NOMO-1 (cell line): ENCODE results near the gene SMDT1.
"Not testable (repeated sequence)": the region's sequence is repeated elsewhere in the genome, so short reads cannot be mapped to it uniquely, and the experiment has no call there.

Source experiments
- DNase-seq, 2 experiments: peaks; one replicate each; lab custom pipeline; 2025; ENCODE audit not compliant: unreplicated experiment in 2 of 2; lab: John Stamatoyannopoulos, UW

Gene SMDT1

DNA sequence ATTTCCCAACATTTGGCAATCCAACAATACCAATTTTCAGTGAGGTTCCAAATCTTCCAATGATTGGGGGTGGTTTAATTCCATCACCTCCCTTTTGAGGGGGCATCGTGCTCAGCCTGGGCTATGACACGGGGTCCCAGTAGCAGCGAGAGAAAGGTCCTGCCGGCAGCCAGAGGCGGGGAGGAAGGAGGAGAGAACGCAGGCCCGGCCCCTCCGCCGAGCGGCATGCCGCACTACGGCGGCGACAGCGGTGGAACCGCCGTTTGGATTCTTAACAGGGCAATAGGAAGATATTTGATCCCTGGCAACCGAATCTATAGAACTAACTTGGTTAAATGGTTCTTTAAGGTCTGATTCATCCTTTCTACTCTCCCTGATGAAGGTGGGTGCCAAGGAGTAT lies 29.3 kb downstream of the SMDT1 start:
- DNase-seq, result no peak

DNA sequence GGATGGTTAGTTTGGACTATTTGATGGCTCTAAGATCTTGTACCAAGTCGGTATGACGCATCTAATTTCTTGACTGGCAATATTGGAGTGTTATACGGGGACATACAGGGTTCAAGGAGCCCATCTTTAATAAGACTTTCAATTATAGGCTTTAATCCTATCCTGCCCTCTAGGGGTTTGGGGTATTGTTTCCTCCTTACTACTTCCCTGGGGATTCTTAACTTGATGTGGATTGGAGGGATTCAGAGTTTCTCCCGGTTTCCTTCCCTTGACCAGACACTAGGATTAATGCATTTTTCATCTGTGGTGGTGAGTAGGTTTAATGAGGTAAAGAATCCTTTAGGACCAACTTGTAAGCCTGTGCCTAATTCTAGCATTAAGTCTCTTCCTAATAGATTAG lies 32.3 kb downstream of the SMDT1 start:
- no peak for DNase-seq

DNA sequence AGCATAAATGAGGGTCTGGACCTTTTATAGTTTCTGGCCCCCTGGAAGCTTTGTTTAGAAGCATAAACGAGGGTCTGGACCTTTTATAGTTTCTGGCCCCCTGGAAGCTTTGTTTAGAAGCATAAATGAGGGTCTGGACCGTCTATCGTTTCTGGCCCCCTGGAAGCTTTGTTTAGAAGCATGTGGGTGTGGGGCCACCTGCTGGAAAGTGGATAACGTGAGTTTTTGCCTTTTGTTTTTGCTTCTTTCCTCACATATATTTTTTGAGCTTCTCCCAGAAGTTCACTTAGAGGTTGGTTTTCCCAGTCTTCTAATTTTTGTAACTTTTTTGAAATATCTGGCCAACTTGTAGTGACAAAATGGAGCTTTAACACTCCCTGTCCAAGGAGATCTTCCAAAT lies 33.3 kb downstream of the SMDT1 start:
- not testable (repeated sequence) for DNase-seq

DNA sequence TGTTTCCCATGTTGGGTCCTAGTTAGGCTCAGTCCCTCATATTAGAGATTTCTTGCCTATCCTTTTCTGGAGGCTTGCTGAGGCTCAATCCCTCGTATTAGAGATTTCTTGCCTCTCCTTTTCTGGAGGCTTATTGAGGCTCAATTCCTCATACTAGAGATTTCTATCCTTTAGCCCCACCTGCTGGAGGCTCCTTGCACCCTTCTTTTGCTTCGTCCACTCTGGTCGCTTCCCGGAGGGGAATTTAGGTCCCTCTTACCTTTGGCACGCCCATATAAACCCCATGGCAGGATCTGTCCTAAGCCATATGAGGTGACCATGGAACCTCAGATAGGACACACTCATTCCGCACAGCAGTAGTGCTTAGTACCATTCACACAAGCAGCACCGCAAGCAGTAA lies 35.2 kb downstream of the SMDT1 start:
- DNase-seq, result no peak

DNA sequence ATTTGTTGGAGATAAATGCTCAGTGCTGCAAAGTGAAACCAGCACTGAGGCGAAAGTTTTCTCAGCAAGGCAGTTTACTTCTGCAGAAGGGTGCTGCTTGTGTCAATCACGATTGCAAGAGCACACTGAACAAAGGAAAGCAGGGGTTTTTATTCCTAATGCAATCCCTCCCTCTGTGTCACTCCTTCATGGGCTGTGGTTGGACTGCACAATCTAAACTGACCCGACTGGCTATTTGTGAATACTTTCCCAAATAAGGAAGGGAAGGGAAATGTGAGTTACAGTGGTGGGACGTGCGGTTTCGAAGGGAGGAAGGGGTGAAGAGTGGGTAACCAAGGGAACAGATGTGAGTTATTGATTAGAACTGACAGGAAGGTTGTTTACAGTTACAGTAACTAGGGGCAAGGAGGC lies 35.9 kb downstream of the SMDT1 start:
- DNase-seq, result not testable (repeated sequence)

DNA sequence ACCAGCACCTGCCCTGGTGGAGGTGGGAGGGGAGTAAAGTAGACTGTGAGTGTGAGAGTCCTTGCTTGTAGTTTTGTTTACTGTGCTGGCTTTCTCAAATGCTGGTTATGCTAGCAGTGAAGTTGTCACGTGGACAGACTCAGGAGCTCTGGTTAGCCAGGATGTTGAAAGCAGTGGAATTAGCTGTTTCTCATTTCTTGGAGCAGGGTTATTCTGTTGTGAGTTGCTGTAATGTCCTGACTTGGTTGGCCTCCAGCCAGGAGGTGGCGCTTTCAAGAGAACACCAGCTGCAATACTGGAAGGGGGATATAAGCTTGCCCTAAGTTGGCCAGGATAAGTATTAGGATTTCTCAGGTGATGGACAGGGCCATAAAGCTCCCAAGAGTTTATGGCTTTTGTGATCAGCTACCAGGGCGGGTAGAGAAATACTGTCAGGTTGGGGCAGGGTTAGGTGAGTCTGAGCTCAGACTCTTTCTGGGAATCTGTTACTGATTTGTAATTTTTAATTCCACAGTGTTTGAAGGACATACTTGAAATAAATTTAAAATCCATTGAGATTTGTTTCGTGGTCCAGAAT lies 37.4 kb downstream of the SMDT1 start:
- DNase-seq, result no peak

DNA sequence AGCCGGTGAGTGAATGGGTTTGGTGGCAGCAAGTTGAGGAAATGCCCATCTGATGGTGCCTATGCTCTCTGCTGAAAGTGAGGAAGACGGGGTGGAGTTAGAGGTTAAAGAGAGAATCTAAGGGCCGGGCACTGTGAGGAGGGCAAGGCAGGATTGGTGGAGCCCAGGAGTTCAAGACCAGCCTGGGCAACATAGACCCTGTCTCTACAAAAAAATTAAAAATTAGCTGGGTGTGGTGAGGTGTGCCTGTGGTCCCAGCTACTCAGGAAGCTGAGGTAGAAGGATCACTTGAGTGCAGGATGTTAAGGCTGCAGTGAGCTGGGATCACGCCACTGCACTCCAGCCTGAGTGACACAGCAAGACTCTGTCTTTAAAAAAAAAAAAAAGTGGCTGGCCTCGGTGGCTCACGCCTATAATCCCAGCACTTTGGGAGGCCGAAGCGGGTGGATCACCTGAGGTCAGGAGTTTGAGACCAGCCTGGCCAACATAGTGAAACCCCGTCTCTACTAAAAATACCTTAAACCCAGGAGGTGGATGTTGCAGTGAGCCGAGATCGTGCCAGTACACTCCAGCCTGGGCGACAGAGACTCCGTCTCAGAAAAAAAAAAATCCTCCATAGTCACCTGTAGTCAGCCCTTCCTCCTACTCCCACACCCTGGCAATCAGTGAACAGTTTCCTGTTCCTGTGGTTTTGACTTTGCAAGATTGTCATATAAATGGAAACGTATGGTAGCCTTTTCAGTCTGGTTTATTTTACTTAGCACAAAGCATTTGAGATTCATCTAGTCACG lies 40.9 kb downstream of the SMDT1 start:
- DNase-seq, result peak; percentile 44 to 46

DNA sequence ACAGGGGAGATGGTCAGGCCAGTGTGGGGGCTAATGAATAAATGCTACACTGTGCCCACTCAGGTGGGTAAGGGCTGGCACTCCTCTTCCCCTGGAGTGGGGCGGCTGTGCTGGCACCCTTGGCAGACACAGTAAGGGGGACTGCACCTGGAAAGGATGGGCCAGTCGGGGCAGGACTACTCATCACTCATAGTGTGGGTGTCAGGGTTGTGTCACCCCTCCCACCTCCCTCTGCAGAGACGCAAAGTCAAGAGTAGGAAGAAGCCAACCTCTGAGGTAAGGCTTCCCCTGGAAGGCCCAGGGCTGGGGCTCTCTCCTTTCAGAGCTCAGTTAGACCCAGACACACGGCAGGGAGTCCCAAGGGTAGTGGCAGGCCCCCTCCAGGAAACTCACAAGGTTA lies 44.0 kb downstream of the SMDT1 start:
- not testable (repeated sequence) for DNase-seq

DNA sequence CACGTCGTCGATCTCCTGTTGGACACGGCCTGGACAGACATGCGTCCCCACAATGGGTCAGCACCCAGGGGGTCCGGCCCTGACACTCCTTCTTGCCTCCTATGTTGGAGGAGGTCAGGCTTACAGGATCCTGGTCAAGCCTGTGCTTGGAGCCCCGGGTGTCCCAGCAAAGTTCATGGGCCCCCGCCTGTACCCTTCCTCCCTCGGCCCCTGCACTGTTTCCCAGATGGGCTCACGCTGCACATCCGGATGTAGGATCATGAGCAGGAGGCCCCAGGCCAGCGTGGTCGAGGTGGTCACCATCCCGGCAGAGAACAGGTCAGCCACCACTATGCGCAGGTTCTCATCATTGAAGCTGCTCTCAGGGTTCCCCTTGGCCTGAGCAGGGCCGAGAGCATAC lies 48.1 kb downstream of the SMDT1 start:
- DNase-seq, result no peak

DNA sequence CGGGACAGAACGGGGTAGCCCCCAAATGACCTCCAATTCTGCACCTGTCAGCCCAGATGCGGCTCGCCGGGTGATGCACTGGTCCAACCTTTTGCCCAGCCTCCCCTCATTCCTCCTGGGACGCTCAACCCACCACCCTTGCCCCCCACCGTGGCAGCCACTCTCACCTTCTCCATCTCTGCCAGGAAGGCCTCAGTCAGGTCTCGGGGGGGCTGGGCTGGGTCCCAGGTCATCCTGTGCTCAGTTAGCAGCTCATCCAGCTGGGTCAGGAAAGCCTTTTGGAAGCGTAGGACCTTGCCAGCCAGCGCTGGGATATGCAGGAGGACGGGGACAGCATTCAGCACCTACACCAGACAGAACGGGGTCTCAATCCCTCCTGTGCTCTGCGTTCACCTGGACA lies 48.5 kb downstream of the SMDT1 start:
- not testable (repeated sequence) for DNase-seq

DNA sequence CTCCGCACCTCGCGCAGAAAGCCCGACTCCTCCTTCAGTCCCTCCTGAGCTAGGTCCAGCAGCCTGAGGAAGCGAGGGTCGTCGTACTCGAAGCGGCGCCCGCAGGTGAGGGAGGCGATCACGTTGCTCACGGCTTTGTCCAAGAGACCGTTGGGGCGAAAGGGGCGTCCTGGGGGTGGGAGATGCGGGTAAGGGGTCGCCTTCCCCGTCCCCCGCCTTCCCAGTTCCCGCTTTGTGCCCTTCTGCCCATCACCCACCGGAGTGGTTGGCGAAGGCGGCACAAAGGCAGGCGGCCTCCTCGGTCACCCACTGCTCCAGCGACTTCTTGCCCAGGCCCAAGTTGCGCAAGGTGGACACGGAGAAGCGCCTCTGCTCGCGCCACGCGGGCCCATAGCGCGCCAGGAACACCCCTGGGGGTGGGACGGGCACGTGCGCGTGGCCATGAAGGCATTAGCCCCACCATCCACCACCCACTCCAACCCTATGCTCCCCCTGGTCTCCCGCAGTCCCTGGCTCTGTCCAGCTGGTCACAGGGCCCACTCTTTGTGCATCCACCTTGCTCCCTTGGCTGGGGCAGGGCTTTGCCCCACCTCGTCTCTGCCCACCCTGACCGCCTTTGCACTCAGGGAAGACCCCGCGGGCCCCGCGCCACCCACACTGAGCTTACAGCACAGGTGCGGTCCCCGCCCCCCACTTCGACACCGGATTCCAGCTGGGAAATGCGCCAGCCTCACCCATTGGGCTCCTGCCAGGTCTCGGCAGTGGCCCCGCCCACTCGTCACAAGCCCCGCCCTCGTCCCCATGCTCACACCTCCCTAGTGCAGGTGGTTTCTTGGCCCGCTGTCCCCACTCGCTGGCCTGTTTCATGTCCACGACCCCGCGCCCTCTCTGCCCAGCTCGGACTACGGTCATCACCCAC lies 49.5 kb downstream of the SMDT1 start:
- not testable (repeated sequence) for DNase-seq

DNA sequence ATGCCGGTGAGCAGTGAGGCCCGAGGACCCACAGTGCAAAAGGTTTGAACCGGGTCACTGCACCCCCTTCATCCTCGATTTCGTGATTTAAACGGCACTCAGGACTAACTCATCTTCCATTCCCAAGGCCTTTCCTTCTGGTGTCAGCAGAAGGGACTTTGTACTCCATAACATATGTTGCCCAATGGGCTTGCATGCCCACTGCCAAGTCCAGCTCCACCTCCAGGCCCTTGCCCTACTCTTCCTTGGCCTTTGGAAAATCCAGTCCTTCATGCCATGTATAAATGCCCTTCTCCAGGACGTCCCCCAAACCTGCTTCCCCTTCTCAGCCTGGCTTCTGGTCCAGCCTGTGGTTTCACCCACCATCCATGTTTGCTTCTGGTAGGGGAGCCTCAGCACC lies 50.7 kb downstream of the SMDT1 start:
- not testable (repeated sequence) for DNase-seq

DNA sequence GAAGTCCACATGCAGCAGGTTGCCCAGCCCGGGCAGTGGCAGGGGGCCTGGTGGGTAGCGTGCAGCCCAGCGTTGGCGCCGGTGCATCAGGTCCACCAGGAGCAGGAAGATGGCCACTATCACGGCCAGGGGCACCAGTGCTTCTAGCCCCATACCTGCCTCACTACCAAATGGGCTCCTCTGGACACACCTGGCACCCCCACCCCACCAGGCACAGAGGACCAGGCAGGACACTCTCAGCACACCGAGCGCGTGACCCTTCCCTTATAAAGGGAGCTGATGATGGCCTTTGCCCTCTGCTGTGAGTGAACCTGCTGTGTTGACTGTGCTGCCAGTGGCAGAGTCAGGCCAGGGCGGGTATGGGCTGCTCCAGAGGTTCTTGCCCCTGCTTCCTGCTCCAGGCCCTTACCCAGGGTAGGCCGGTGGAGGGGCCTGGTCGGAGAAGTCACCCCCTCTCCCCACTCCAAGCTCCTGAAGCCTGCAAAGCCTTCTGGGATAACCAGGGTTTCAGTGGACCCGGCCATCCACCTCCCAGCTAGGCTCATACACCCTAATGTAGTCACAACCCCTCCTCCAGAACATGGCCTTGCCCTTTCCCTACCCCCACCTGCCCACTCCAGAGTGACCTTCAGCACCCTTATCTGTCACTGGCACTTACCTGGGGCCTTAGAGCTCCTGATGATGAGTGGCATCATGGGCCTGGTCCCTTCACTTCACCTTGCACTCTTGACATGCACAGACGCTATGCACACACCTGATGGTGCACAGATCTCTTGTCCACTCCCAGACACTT lies 51.3 kb downstream of the SMDT1 start, which contains the start of gene CYP2D6:
TSS of gene CYP2D6 (minus strand) at position 172 of the 793 bp plus-strand sequence. CDS start at position 153, 19 bp downstream.
- not testable (repeated sequence) for DNase-seq

DNA sequence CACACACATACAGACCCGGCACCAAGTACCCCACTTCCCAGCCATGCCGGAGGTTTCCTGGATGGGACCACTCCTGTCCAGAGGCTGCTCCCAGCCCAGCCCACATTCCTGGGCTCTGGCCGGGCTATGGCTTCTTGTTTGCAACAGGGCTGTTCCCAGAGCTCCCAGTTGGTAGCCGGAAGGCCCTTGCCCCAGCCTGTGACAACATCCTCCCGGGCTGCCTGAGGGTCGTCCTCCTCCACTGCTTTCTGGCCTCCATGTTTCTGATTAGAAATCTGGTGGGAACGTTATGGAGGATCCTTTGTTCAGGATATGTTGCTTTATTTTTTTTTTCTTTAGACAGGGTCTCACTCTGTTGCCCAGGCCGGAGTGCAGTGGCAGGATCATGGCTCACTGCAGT lies 52.1 kb downstream of the SMDT1 start:
- DNase-seq, result no peak

DNA sequence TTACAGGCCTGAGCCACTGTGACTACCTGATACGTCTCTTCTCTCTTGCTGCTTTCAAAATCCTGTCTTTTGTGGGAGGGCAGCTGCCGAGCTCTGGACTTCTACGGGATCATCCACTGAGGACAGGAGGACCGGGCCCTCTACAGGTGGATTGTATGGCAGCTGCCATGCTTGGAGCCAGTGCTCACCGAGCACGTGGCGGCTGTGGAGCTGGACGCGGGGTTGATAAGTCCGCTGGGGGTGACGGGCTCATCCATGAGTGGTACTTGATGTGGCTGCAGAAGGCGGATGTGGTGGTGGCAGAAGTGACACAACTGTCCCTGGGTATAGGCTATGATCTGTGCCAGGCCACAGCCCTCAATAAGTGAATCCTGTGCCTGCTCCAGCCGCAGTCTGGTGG lies 53.0 kb downstream of the SMDT1 start:
- DNase-seq, result no peak
